Fibroblast of skin of scalp (primary cell): ENCODE data around the gene HNF1B.
"Not testable (repeated sequence)": the region's sequence is repeated elsewhere in the genome, so short reads cannot be mapped to it uniquely, and the experiment has no call there.

Experiments used
- DNase-seq: peaks from one replicate; pipeline ENCODE4 v3.0.0-alpha.2; 2013

HNF1B gene

DNA sequence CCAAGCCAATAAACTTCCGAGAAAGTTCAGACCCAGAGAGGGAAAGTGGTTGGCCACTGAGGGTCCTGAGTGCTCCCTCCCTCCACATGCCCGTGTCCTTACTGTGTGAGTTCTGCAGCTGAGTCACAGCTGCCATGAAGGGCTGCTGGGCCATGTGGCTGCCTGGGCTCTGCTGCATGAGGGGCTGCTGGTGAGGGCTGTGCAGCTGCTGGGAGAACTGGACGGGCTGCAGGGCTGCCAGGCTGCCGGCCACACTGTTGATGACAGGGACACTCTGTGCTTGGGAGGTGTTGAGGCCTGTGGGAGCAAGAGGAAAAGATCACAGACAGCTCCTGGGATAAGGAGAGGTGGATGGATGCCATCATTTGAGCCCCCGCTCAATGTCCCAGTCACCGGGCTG lies 44.0 kb downstream of the HNF1B start:
- DNase-seq, result peak; percentile 11

DNA sequence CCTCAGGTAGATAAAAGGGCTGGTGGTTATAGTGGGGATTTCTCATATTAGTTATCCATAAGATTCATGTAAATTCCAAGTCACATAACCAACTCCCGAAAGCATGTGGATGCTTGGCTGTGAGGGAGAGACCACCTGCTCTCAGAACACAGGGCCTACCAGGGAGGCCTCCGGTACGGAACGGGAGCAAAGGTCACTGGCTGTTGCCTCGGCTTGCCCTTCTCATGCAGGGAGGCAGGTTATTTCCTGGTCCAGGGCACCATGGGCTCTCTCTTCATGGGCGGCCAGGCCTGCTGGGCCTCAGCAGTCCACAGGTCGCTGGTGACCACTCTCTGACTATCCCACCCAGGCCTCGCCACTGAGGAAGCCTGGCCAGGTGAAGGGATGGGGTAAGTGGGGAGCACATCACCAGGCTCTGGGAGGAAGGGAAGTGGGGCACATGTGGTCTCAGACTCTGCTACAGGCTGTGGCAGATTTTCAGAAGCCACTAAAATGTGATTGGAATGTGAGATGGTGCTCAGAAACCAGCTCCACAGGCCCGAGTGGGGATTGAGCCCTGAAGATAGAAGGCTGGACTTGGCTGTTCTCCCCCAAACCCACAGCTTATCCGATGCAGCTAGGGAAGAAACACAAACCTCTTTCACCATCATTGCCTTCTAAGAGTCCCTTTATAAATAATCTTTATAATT lies 45.4 kb downstream of the HNF1B start:
- DNase-seq, result peak; percentile 39

DNA sequence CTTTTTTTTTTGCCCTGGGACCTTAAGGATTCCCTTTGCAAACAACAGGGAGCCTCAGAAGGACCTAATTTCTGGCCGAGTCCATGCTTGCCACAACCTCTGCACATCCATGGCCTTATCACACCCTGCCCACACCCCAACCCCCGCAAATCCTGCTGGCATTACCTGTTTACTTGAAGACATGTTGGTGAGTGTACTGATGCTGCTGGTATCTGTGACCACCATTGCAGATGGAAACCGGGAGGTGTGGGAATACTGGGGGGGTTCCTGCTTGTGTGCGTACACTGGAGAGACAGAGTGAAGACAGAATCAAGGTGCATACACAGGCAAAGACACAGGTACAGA lies 46.0 kb downstream of the HNF1B start:
- DNase-seq, result no peak

DNA sequence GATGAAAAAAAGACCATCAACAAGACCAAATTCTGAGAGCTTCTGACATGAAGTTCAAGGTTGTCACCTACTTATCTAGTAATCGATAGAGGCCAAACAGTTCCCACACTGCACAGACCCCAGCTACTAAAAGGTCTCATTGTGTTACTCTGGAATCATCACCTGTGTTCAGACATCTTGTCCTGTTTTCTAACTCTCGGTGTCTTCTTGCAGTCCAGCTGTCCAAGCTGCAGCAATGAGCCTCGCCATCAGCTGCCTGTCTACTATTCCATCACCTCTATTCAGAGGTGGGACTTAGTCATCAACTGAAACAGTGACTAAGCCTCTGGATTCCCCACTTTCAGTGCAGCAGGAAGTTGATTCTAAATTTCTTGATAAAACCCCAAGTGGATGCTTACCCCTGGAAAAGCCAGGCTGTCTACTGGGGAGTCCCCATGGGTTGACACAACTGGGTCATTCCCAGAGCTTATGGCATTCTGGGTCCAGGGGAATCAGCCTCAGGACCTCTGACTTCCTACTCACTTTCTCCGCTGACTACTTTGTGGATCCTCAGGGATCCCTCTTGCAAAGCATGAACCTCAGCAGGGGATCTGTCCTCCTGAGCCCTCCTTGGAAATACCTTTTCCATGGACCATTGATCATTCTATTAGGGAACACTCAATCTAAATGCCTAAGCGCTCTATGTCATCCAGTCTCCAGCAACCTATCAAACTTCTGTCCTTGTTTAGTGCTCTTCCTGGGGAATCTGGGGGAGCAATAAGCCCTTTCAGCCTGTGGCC lies 46.5 kb downstream of the HNF1B start:
- peak; percentile 15 for DNase-seq

DNA sequence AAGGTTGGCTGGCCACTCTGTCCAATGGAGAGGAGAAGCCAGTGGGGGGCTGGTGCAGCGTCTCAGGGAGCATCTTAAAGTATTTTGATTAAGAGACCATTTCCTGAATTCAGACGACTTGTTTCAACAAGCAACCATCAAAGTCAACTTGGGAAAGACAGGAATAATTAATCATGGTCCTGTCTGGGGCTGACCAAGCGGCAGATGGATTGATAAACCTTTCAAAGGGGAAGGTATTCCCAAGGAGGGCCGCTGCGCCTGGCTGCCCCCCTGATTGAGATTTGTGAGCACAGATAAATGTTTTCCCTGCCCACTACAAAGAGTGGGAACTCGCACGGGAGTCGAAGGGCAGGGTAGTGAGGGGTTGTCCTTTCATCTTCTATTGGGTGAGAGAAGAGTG lies 47.5 kb downstream of the HNF1B start:
- no peak for DNase-seq

DNA sequence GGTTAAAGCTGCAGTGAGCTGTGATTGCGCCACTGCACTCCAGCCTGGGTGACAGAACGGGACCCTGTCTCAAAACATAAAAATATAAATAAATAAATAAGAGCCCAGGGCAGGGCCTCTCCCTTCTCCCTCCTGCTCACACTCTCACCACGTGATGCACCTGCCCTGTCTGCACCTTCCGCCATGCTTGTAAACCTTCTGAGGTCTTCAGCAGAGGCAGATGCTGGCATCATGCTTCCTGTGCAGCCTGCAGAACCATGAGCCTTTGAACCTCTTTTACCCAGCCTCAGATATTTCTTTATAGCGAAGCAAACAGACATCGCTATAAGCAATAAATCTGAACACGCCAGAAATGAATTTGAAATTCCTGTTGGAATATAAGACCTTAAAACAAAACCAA lies 48.5 kb downstream of the HNF1B start:
- DNase-seq, result no peak

DNA sequence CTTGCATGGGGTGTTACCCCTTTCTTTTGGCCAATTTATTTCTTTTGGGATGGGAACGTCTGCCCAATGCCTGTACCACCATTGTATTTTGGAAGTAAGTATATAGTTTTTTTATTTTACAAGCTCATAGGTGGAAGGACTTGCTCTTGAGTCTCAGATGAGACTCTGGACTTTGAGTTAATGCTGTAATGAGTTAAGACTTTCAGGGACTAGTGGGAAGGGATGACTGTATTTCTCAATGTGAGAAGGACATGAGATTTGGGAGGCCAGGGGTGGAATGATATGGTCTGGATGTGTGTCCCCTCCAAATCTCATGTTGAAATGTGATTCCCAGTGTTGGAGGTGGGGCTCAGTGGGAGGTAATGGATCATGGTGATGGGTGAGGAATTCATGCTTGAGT lies 49.1 kb downstream of the HNF1B start:
- no peak for DNase-seq

DNA sequence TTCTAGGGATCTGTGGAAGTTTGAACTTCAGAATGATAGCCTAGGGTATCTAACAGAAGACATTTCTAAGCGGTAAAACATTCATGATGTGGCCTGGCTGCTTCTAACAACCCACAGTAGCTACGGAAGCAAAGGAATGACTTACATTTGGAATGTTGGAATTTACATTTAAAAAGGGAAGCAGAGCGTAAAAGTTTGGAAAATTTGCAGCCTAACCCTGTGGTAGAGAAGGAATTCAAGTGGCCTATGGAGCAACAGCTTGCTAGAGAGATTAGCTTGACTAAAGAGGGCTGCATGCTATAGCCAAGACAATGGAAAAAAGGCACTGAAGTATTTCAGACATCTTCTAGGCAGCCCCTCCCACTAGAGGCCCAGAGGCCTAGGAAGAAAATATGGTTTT lies 50.1 kb downstream of the HNF1B start:
- DNase-seq, result peak; percentile 33

DNA sequence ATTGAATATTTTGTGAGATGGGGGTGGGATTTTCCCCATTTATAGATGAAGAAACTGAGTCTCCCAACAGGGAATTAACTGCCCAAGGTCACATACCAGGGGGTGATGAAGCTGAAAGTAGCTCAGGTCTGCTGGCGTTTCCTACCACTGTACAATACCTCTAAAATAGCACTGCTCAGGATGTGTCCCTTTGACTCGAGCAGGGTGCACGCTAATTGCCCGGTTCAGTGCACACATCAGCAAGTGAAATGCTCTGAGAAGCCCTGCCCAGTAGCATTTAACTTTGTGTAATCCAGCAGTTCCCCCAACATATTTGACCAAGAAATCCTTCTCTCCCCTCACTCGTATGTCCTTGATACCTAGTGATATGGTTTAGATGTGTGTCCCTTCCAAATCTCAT lies 51.5 kb downstream of the HNF1B start:
- DNase-seq, result no peak

DNA sequence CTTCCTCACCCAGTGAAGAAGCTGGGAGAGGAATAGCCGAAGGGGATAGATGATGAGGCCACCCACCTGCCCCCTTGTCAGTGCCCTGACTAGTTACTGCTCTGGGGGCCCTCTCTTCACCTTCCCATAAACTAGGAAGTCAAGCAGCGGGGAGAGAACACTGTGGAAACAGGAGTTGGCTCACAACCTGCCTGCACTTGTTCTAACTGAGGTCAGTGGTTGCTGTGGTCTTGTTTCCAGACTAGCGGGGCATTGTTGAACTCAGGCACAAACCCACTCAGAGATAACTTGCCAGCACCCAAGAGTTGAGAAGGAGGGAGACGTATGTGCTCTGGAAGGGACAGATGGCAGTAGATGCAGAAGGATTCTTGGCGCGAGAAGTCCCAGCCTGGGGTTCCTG lies 53.1 kb downstream of the HNF1B start:
- no peak for DNase-seq

DNA sequence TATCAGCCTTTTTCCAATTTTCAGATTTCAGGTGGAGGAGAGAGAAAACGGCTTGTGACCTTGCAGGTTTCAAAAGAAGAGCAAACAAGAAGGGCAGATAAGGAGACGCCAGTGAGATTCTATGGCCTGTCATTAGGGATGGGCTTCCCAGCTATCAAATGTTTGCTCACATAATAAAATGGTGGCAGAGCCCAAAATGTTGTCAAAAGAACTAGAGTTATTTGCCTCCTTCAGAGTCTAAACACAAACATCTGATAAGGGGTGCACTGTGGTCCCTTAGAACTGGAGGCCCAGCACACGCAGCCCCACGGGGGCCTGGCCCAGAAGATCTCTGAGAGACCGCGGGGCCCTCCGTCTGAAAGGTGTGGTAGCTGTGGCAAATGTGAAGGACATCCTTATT lies 55.5 kb downstream of the HNF1B start:
- DNase-seq, result no peak

DNA sequence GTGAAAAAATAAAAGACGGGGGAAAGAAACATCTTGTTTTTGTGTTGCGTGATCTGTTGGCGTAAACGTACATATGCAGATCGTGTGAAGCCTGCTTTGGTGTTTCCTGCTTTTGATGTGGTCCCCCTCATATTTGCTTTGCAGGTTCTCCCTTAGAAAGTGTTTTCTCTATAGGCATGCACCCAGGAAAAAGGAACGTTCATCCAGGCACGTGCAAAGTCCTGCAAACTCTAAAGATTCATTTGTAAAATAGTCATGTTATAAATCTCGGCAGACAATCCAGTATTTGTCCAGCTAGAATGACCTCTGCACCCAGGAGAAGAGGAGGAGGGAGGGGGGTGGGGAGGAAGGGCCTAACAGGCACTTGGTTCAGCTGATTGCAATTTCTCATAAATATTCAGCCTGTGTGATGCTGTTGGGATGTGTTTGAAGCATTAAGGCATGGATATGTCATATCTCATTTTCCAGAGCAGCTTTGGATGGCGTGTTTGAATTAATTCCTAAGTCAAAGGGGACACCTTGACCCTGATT lies 61.3 kb downstream of the HNF1B start:
- no peak for DNase-seq

DNA sequence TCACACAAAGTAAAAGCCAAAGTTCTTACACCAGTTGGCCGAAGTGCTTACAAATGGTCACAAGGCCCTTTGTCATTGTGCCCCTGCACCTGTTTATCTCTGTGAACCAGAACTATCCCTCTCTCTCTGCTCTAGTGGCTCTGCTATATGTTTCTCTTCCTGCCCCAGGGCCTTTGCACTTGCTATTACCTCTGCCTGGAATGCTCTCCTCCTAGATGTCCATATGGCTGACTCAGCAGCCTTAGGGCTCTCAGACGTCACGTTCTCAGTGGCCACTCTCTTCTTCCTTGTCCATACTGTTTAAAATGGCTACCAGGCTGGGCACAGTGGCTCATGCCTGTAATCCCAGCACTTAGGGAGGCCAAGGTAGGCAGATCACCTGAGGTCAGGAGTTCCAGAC lies 62.9 kb downstream of the HNF1B start:
- no peak for DNase-seq

DNA sequence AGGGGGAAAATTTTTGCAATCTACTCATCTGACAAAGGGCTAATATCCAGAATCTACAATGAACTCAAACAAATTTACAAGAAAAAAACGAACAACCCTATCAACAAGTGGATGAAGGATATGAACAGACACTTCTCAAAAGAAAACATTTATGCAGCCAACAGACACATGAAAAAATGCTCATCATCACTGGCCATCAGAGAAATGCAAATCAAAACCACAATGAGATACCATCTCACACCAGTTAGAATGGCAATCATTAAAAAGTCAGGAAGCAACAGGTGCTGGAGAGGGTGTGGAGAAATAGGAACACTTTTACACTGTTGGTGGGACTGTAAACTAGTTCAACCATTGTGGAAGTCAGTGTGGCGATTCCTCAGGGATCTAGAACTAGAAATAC lies 64.9 kb downstream of the HNF1B start:
- DNase-seq, result not testable (repeated sequence)

DNA sequence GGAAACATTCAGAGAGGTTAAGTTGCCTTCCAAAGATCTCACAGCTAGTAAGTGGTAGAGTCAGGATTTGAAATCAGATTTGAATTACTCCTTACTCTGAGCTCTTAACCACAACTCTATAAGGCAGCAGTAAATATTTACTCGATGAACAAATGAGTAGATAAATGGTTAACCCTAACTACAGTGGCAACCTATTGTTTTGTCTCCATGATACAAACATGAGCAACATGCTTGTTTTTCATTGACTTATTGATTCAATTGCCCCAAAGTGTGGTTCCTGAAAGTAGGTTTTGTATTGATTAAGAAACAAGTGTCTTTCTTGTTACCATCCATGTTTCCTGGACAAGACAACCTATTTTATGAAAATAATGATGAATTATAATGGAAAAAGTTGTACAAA lies 66.8 kb downstream of the HNF1B start:
- no peak for DNase-seq

DNA sequence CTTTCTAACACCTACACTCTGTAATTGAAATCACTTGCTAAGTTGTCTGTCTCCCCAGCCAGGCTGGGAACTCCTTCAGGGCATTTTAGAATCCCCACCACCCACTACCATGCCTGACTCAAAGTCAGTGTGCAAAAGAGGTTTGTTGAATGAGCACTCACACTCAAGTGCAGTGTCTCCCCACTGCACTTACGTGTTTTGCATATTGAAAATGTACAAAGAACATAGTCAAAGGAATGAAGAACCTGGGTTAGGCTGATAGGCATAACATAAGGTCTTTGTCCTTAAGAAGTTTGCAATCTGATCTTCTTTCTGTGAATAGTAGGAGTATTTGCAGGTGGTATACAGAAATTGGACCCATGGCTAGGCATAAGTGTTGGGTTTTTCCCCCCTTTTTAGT lies 67.8 kb downstream of the HNF1B start:
- DNase-seq, result no peak

DNA sequence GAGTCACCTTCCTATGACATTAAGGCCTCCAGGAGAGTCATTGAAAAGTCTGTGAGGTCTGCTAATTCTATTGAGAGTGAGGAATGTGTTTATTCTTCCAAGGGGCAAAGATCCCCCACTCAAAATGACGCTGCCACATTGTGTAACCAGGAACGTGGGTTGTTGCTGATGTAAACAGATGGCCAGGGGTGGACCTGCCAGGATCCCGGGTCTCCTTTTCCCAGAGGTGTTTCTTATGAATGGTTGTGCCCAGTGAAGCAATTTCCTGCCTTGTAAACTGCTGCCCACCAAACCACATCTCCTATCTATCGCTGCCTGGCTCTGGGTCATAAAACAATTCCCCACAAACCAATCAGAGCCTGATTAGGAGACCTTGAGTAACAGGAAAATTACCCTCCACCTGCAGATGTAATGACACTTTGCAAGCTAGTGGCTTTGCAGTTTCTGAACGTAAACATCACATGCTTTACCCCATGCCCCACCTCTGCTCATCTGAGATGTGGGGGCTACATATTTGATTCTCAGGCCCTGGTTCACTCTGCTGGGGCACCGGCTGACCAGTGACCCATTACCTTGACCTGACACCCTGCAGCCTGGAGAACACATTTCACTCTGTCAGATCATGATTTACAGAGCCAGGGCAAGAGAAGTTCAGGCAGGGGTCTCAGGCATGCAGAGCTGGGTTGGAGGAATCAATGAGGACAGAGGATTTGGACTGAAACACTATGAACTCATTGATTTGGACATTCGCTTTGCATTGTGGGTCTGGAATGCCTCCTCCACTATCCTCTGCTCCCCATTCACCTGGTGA lies 68.5 kb downstream of the HNF1B start:
- DNase-seq, result no peak

DNA sequence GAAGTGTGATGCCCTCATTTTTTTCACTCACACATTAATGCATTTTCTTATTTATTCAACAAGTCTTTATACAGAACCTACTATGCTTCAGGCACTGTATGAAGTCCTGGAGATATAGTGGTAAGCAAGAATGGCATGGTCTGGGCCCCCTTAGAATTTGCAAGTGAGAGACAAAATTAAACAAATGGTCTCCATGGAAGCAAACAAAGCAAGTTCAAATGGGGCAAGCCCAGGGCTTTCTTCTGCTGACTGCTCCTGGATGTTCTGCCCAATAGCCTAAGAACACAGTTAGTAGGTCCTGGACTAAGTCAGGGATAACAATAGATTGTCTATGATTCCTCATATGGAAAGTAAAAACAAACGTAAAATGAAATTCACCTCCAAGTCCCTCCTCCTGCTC lies 70.3 kb downstream of the HNF1B start:
- DNase-seq, result no peak

DNA sequence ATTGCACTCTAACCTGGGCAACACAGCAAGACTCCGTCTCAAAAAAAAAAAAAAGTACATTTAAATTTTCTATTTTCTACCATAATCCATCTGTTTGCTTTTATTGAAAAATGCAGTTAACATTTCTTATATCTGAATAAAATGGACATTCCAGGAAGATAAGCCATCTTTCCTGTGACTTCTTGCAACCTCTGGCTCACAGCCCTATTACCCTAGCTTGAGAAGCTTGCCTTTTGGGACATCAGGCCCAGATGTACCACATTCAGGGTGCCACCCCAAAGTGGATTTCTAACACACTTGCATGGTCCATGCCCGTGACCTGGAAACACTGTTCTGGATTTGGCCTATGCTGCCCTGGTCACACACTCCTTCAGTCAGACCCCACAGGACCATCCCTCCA lies 71.5 kb downstream of the HNF1B start:
- DNase-seq, result peak; percentile 10

DNA sequence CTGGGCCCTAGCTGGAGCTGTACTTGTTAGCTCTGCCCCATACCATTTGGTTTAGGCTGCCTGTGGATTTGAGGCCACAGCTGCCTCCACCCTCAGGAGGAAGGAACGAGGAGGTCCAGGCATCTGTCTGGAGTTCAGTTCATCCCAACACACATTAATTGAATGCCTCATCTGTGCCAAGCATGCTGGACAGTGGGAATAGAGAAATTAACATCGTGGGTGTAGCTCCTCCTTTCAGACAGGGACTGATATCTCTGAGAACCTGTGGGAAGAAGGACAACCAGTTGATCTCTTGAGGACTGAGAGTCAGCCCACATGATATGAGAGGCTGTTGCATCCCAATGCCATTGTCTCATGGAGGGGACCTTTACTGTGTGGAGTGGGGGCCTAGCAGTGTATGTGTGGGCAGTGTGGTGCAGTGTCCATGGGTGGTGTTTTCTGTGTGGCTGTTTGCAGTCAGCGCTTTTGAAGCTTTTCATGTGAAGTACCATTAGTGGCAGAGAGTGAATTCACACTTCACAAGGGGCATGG lies 72.2 kb downstream of the HNF1B start:
- peak; percentile 38 for DNase-seq

DNA sequence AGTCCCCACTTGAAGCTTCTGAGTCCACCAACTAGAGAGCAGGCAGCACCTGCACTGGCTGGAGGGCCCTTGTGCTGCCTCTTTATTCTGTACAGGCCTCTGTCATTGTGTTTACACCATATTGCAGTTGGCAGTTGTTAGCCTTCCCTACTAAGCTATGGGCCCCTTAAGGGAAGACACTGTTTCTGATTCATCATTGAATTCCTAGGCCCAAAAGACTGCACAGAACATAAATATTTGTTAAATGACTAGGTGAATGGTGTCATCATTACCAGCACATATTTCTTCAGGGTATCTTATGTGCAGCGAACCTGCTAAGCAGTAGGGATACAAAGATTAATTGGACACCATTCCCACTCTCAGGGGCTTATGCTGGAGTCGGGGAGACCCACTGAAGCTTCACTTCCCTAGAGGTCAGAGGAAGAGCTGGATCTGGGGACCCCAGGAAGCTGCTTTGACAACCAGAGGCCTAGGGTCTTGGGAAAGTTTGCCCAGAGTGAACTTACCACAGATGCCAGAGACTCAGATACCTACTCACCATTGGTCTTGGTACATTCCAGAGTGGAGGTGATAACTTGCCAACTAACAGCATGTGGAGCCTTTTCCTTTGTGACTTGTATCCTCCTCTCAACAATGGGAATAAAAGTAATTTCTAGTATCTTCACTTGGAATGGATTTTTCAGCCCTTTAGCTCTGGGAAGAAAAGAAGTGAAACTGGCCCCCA lies 72.9 kb downstream of the HNF1B start:
- peak; percentile 94 for DNase-seq

DNA sequence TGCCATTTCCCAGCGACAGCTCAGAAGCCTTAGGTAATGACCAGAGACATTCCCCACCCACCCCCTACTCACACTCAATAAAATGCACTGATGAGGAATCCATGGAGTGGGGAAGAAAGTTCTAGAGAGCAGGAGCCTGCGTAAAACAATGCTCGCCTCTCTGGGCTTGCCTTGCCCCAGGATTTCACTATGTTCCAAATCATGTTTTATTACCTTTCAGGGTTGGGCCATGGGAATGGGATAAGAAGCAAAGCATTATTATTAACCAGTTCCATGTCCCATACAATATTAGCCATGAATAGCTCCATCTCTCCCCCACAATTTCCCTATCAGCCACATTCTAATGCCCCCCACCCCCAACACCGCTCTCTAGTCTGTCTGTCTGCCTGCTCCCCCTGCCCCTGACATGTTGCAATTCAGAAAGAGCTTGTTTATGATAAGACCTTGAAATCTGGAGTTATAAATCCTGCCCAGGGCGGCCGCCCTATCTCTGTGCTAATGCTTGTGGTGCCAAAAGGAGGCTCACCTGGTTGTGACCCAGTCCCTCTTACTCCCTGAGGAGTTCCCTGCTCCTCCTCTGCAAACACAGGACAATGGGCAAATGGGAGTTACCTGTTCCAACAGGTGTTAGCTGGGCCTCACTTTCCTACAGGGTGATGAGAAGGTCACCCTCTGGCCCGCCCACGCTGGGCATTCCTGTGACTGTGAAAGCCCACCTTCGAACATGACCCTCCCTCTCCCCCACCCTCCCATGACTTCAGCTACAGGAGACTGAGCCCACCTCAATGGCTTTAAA lies 73.6 kb downstream of the HNF1B start:
- no peak for DNase-seq
